Measurements from ENCODE around the gene CCDC68. TPM values are rescaled to one million over a fixed set of nuclear protein-coding genes. Genes with fewer than 3 reads are reported as not detected.

CCDC68 gene
- total RNA-seq, 1 donor from 2014 or later, result not detected

DNA sequence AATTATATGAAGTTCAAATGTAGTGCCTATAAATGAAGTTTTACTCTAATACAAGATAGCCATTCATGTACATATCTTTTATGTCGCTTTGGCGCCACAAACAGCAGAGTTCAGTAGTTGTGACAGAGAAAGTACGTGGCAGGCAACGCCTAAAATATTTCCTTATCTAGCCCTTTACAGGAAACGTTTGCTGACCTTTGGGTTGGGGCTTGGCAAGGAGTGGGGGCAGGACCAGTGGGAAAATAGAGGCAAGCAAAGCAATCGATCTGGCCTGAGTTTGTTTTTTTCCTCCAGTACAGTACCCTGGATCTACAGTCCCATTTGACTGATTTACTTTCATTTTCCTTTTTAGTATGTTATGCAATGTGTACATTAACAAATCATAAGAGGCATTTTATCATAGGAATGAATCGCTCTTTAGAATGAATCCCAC, 13.1 kb downstream of the CCDC68 start:
- TF ChIP-seq CTCF (IDR thresholded peaks at IDR 0.05), result no peak
- Mint-ChIP-seq H3K9me3 (ENCODE audit: low read depth) (no peaks in the 10 kb centered on the region), H3K27ac (ENCODE audit: unreplicated experiment) (no peak overlapping the region), H3K4me1 (ENCODE audit: low read depth) (peaks cover 4% of the 10 kb centered on the region), H3K4me3 (ENCODE audit: unreplicated experiment) (peak overlapping the region; percentile 41), H3K36me3 (ENCODE audit: low read depth) (no peaks in the 10 kb centered on the region), H3K27me3 (ENCODE audit: low read depth) (peaks cover 9% of the 10 kb centered on the region)
- no peak for DNase-seq (ENCODE audit: low spot score)

DNA sequence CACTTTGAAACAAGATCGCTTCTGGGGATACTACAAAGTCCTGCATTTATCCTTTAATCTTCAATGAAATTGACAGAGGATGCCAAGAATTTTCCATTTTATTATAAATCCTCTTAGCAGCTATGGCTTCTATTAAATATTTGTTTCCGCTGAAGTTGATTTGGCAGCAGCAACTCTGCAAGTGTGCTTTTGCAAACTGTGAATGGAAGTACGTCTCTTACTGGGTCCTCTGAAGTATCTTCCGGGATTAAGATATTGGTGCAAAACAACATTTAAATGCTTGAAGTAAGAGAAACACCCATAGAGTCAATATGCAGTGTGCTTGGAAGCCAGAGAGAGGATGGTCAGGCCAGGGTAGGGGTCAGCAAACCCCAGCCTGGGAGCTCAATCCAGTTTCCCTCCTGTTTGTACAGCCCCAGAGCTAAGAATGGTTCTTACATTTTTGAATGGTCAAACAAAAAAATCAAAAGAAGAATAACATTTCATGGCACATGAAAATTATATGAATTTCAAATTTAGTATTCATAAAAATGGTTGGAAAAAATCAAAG, 13.6 kb downstream of the CCDC68 start:
- no peak for TF ChIP-seq CTCF (IDR thresholded peaks at IDR 0.05)
- no peak for DNase-seq (ENCODE audit: low spot score)
- Mint-ChIP-seq H3K27me3 (ENCODE audit: low read depth) (peaks cover 9% of the 10 kb centered on the region), H3K4me3 (ENCODE audit: unreplicated experiment) (no peak overlapping the region), H3K4me1 (ENCODE audit: low read depth) (peaks cover 4% of the 10 kb centered on the region), H3K36me3 (ENCODE audit: low read depth) (no peaks in the 10 kb centered on the region), H3K27ac (ENCODE audit: unreplicated experiment) (no peak overlapping the region), H3K9me3 (ENCODE audit: low read depth) (no peaks in the 10 kb centered on the region)

DNA sequence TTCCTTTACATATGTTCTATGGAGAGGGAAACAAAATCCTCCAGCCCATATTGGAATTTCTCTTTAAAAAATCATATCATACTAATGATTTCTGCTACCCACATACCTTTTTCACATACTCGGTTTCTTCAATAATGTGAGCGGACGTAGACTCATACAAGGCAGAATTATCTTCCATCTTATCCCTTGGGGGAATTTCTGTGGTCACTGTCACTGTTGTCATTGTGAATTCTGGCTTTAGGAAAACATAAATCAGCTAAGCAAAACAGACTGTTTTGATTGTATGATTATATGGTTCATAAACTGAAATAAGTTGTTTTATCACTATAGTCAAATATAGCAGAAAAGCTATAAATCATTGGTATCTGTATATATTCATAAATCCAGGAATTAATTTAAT, 16.7 kb downstream of the CCDC68 start:
- TF ChIP-seq CTCF (IDR thresholded peaks at IDR 0.05), result no peak
- Mint-ChIP-seq H3K9me3 (ENCODE audit: low read depth) (no peaks in the 10 kb centered on the region), H3K27me3 (ENCODE audit: low read depth) (no peaks in the 10 kb centered on the region), H3K27ac (ENCODE audit: unreplicated experiment) (no peak overlapping the region), H3K4me1 (ENCODE audit: low read depth) (peaks cover 4% of the 10 kb centered on the region), H3K4me3 (ENCODE audit: unreplicated experiment) (no peak overlapping the region), H3K36me3 (ENCODE audit: low read depth) (no peaks in the 10 kb centered on the region)
- DNase-seq (ENCODE audit: low spot score), result no peak

- Mint-ChIP-seq H3K36me3 (ENCODE audit: low read depth) (no peaks in the 10 kb centered on the region), H3K4me3 (ENCODE audit: unreplicated experiment) (no peak overlapping the region), H3K27me3 (ENCODE audit: low read depth) (no peaks in the 10 kb centered on the region), H3K4me1 (ENCODE audit: low read depth) (peaks cover 4% of the 10 kb centered on the region), H3K9me3 (ENCODE audit: low read depth) (no peaks in the 10 kb centered on the region), H3K27ac (ENCODE audit: unreplicated experiment) (no peak overlapping the region)
- TF ChIP-seq CTCF (IDR thresholded peaks at IDR 0.05), result no peak
- DNase-seq (ENCODE audit: low spot score), result no peak
Measured at GRCh38 chr18:54942144-54942543, 17.1 kb downstream of the CCDC68 start.

- no peak for DNase-seq (ENCODE audit: low spot score)
- Mint-ChIP-seq H3K9me3 (ENCODE audit: low read depth) (no peaks in the 10 kb centered on the region), H3K27ac (ENCODE audit: unreplicated experiment) (no peak overlapping the region), H3K27me3 (ENCODE audit: low read depth) (no peaks in the 10 kb centered on the region), H3K4me3 (ENCODE audit: unreplicated experiment) (no peak overlapping the region), H3K36me3 (ENCODE audit: low read depth) (no peaks in the 10 kb centered on the region), H3K4me1 (ENCODE audit: low read depth) (no peaks in the 10 kb centered on the region)
- no peak for TF ChIP-seq CTCF (IDR thresholded peaks at IDR 0.05)
Measured at GRCh38 chr18:54939361-54939917, 19.8 kb downstream of the CCDC68 start.

Data from chondrocyte (in vitro differentiated cells).